ENCODE measurements around the gene HRAS. TPM values are rescaled to one million over a fixed set of nuclear protein-coding genes. Genes with fewer than 3 reads are reported as not detected.

Gene HRAS
- total RNA-seq, 2 experiments from 2014 or later, result 23.7 to 23.9 TPM

- CTCF ChIA-PET, result no interaction called here
- Histone ChIP-seq H3K27me3 (ENCODE audit: control insufficient read depth in 1 of 2, insufficient read depth in 2 of 2, low read length in 2 of 2) (no peaks in the 10 kb centered on the region), H3K4me3 (ENCODE audit: low read length) (no peak overlapping the region), H3K36me3 (ENCODE audit: insufficient read depth, low read length) (no peaks in the 10 kb centered on the region), H3K27ac (ENCODE audit: low read depth in 1 of 2, low read length in 2 of 2) (no peak overlapping the region), H3K9me3 (ENCODE audit: control insufficient read depth in 1 of 2, insufficient read depth in 1 of 2, low read length in 2 of 2) (no peaks in the 10 kb centered on the region), H3K4me1 (ENCODE audit: insufficient read depth, low read length) (no peaks in the 10 kb centered on the region)
- Mint-ChIP-seq H3K9me3 (no peaks in the 10 kb centered on the region), H3K36me3 (ENCODE audit: low read depth) (no peaks in the 10 kb centered on the region), H3K27ac (no peak overlapping the region), H3K4me1 (ENCODE audit: low read depth) (no peaks in the 10 kb centered on the region), H3K4me3 (no peak overlapping the region), H3K27me3 (no peaks in the 10 kb centered on the region)
- TF ChIP-seq, protein P1, sequence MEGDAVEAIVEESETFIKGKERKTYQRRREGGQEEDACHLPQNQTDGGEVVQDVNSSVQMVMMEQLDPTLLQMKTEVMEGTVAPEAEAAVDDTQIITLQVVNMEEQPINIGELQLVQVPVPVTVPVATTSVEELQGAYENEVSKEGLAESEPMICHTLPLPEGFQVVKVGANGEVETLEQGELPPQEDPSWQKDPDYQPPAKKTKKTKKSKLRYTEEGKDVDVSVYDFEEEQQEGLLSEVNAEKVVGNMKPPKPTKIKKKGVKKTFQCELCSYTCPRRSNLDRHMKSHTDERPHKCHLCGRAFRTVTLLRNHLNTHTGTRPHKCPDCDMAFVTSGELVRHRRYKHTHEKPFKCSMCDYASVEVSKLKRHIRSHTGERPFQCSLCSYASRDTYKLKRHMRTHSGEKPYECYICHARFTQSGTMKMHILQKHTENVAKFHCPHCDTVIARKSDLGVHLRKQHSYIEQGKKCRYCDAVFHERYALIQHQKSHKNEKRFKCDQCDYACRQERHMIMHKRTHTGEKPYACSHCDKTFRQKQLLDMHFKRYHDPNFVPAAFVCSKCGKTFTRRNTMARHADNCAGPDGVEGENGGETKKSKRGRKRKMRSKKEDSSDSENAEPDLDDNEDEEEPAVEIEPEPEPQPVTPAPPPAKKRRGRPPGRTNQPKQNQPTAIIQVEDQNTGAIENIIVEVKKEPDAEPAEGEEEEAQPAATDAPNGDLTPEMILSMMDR (IDR thresholded peaks at IDR 0.05), result no peak
- DNase-seq, result peak in 1 of 14 experiments; percentile 1
- POLR2A ChIA-PET, result interaction anchor here (0.5 kb wide), 1 partner anchor 214 kb away, joined by 3 read pairs; no protein-coding TSS in a partner anchor
- intact Hi-C loops (cut with DNase I, micrococcal nuclease), result no loop called here
- ATAC-seq (ENCODE audit: poor library complexity), result no peak
Measured at GRCh38 chr11:544817-545166, 9.4 kb upstream of the HRAS start.

- intact Hi-C loops (cut with DNase I, micrococcal nuclease), result no loop called here
- Mint-ChIP-seq H3K27ac (no peak overlapping the region), H3K4me3 (no peak overlapping the region), H3K27me3 (no peaks in the 10 kb centered on the region), H3K36me3 (ENCODE audit: low read depth) (no peaks in the 10 kb centered on the region), H3K9me3 (no peaks in the 10 kb centered on the region), H3K4me1 (ENCODE audit: low read depth) (peaks cover 11% of the 10 kb centered on the region)
- DNase-seq (peak in 1 of 14 experiments; percentile 1), ATAC-seq (ENCODE audit: poor library complexity) (no peak)
- Histone ChIP-seq H3K36me3 (ENCODE audit: insufficient read depth, low read length) (no peaks in the 10 kb centered on the region), H3K27me3 (ENCODE audit: control insufficient read depth in 1 of 2, insufficient read depth in 2 of 2, low read length in 2 of 2) (no peaks in the 10 kb centered on the region), H3K9me3 (ENCODE audit: control insufficient read depth in 1 of 2, insufficient read depth in 1 of 2, low read length in 2 of 2) (no peaks in the 10 kb centered on the region), H3K4me1 (ENCODE audit: insufficient read depth, low read length) (peaks cover 22% of the 10 kb centered on the region), H3K27ac (ENCODE audit: low read depth in 1 of 2, low read length in 2 of 2) (no peak overlapping the region), H3K4me3 (ENCODE audit: low read length) (no peak overlapping the region)
- TF ChIP-seq, protein P1 (IDR thresholded peaks at IDR 0.05), result no peak
- ChIA-PET CTCF (no interaction called here), POLR2A (no interaction called here)
Measured at GRCh38 chr11:541433-541885, 6.1 kb upstream of the HRAS start.

- no peak overlapping the region for H3K4me3 Mint-ChIP-seq
- ATAC-seq (ENCODE audit: poor library complexity) (no peak), DNase-seq (peak in 1 of 14 experiments; percentile 1)
- peaks cover 16% of the 10 kb centered on the region for H3K4me1 Mint-ChIP-seq (ENCODE audit: low read depth)
- H3K27me3 ChIP-seq (ENCODE audit: control insufficient read depth in 1 of 2, insufficient read depth in 2 of 2, low read length in 2 of 2), result no peaks in the 10 kb centered on the region
- H3K36me3 ChIP-seq (ENCODE audit: insufficient read depth, low read length), result no peaks in the 10 kb centered on the region
- no peak overlapping the region for H3K27ac Mint-ChIP-seq
- no peaks in the 10 kb centered on the region for H3K9me3 ChIP-seq (ENCODE audit: control insufficient read depth in 1 of 2, insufficient read depth in 1 of 2, low read length in 2 of 2)
- H3K36me3 Mint-ChIP-seq (ENCODE audit: low read depth), result peaks cover 4% of the 10 kb centered on the region
- no peaks in the 10 kb centered on the region for H3K27me3 Mint-ChIP-seq
- H3K27ac ChIP-seq (ENCODE audit: low read depth in 1 of 2, low read length in 2 of 2), result no peak overlapping the region
- no peaks in the 10 kb centered on the region for H3K9me3 Mint-ChIP-seq
- no peak overlapping the region for H3K4me3 ChIP-seq (ENCODE audit: low read length)
- intact Hi-C loops (cut with DNase I, micrococcal nuclease), result no loop called here
- POLR2A ChIA-PET, result no interaction called here
- CTCF ChIA-PET, result no interaction called here
- H3K4me1 ChIP-seq (ENCODE audit: insufficient read depth, low read length), result peaks cover 28% of the 10 kb centered on the region
- TF ChIP-seq, protein P1 (IDR thresholded peaks at IDR 0.05), result no peak
Measured at GRCh38 chr11:540583-541432, 5.4 kb upstream of the HRAS start.

Measured in CD4-positive, alpha-beta T cell (primary cell).